WTC11 (cell line): ENCODE results near the gene TRIM5.

ENCODE experiments used
- ELF4 ChIP-seq: sonication (generic); formaldehyde crosslinking; IDR thresholded peaks from 2 replicates; pipeline ENCODE4 v1.8.1; 2022; ENCODE audit warnings: low read depth, mild to moderate bottlenecking, moderate library complexity, missing genetic modification reagents
- MAX ChIP-seq: sonication (generic); formaldehyde crosslinking; IDR thresholded peaks from 2 replicates; pipeline ENCODE4 v1.8.0; 2022; ENCODE audit warnings: mild to moderate bottlenecking, missing genetic modification reagents
- USF1 ChIP-seq: sonication (generic); formaldehyde crosslinking; IDR thresholded peaks from 2 replicates; pipeline ENCODE4 v1.8.0; 2022; ENCODE audit warnings: mild to moderate bottlenecking, missing genetic modification reagents
- TF ChIP-seq, protein P1 (sequence below): fragments of 200-600 bp; IDR thresholded peaks from 2 replicates; pipeline ENCODE4 v1.8.0; 2022; ENCODE audit warnings: antibody characterized with exemption

- TF ChIP-seq ELF4 (CRISPR knock-in tag) (no peak), MAX (CRISPR knock-in tag) (no peak), USF1 (CRISPR knock-in tag) (no peak)
- TF ChIP-seq, protein P1, sequence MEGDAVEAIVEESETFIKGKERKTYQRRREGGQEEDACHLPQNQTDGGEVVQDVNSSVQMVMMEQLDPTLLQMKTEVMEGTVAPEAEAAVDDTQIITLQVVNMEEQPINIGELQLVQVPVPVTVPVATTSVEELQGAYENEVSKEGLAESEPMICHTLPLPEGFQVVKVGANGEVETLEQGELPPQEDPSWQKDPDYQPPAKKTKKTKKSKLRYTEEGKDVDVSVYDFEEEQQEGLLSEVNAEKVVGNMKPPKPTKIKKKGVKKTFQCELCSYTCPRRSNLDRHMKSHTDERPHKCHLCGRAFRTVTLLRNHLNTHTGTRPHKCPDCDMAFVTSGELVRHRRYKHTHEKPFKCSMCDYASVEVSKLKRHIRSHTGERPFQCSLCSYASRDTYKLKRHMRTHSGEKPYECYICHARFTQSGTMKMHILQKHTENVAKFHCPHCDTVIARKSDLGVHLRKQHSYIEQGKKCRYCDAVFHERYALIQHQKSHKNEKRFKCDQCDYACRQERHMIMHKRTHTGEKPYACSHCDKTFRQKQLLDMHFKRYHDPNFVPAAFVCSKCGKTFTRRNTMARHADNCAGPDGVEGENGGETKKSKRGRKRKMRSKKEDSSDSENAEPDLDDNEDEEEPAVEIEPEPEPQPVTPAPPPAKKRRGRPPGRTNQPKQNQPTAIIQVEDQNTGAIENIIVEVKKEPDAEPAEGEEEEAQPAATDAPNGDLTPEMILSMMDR: no peak
Observed at GRCh38 chr11:5618807-5619206, 66.1 kb downstream of the TRIM5 start.
